GM12892 (cell line): ENCODE measurements around the gene RBM27.
"Not testable (repeated sequence)": the region's sequence is repeated elsewhere in the genome, so short reads cannot be mapped to it uniquely, and the experiment has no call there.

Experiments
- POLR2A ChIP-seq: IDR thresholded peaks from 2 replicates; pipeline ENCODE4 v1.6.1; 2011; ENCODE audit warnings: low read depth, low read length, control low read depth
- TAF1 ChIP-seq: IDR thresholded peaks from 2 replicates; pipeline ENCODE4 v1.6.1; 2011; ENCODE audit warnings: low read depth, mild to moderate bottlenecking, control low read depth, low read length, borderline replicate concordance

DNA sequence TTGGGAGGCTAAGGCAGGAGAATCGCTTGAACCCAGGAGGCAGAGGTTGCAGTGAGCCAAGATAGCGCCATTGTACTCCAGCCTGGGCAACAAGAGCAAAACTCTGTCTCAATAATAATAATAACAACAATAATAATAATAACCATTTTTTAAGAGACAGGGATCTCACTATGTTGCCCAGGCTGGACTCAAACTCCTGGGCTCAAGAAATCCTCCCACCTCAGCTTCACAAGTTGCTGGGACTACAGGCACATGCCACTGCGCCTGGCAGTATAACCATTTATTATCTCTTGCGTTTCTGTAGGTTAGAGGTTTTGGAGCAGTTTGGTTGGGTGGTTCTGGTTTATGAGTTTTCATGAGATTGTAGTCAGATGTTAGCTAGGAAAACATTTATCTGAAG, 8.4 kb upstream of the RBM27 start:
- TF ChIP-seq TAF1, POLR2A: not testable (repeated sequence)
